GM19438 (cell line): ENCODE measurements around the gene G6PC3.
"Not testable (repeated sequence)": the region's sequence is repeated elsewhere in the genome, so short reads cannot be mapped to it uniquely, and the experiment has no call there.

Experiments
- ATAC-seq: cut with Tn5 transposase; IDR thresholded peaks from one replicate; pipeline ENCODE4 v1.9.1; 2021; ENCODE audit warnings: low read depth; ENCODE audit not compliant: unreplicated experiment

Gene G6PC3

DNA sequence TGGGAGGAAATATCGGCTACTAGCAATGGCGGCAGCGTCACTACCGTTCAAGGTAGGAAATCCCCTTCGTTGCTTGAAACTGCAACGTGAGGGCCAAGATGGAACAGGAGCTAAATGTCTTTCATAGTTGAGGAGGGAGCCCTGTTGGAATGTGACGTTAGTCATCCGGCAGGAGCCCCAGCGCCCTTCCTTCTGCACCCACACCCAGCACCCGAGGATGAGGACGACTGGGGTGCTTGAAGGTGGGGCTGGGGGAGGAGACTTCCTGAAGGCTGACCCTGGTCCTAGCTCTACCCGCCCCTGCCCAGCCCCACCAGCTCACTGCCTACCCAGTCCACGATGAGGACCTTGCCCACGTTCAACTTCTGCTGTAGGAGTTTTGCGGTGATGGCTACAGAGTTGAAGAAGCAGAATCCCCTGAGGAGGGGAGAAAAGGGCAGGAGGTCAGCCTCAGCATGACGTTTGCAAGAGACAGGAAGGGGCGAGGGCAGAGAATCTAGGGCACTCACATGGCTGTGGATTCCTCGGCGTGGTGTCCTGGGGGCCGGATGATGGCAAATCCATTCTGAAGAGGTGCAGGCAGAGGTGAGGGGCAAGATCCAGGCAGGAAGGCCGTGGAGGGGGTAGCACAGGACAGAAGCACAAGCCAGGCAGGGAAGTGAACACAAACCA, 11.9 kb downstream of the G6PC3 start:
- ATAC-seq: no peak

DNA sequence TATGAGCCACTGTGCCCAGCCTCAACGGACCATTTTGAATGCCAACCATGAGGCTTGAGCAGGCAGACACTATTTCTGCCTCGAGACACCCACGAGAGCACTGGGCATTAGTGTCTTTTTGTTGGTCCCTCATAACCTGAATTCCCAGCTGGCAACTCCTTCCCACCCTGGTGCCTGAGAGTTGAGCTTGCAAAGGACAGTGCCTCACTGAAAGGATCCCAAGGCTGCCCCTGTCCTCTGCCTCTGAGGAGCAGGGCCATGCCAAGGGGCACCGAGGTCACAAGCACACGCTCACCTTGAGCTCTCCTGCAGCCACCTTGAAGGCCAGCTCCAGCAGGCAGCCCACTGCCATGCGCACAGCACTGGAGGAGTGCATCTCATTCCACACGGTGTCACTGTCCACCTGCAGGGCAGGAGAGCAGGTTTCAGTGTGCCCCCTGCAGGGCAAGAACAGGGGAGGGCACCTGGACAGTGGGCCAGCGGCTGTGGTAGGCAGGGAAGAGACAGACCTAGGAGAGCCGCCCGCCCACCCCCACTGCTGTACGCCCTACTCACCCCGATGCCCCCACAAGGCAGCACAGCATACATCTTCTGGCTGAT, 12.8 kb downstream of the G6PC3 start:
- no peak for ATAC-seq

DNA sequence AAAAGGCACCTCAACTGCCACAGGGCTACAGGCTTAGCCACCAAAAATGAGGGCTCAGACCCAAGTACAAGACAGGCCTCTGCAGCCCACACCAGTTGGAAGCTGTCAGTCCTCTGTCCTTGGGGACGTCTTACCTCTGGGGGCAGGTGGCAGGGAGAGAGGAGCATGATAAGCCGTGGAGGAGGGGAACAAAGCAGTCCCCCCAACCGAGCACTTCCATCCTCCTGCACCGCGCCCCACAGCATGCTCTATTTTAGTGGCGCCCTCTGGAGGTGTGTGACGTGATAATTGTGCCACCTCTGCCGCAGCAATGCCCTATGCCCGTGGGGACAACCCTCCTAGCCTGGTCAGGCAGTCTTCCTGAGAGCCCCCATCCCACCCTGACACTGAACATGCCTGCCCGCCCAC, 13.6 kb downstream of the G6PC3 start:
- ATAC-seq: no peak

DNA sequence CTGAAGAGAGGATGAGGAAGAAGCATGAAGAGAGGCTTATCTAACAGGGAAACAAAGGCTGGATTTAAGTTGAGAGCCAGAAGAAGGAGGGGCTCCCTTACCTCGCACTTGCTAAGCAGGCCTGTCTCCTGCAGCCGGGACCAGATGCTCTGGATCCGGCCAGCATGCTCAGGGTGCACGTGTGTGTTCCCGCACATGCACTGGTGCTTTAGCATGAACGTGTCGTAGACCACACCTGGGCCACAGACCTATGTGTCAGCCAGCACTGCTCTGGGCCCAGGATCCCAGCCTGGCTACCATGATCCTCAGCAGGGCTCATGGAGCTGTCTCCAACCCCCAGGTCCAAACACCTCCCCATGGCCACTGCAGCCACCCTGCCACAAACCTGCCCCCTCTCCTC, 14.4 kb downstream of the G6PC3 start:
- no peak for ATAC-seq

DNA sequence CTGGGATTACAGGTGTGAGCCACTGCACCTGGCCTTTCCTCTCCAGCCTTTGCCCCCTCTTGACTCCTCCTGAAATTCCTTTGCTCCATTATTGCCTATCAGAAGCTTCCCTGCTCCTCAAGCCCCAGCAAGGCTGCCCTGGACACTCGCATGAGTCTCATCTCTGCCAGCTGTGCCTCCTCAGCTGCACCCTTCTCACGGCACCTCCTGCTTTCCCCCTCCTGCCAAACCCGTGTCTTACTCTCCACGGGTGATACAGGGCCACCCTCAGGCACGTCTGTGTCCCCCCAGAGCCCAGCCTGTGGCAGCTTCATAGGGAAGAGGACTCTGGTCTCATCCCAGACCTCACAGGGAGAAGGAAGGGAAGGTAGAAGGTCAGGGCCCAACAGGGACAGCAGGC, 15.4 kb downstream of the G6PC3 start:
- no peak for ATAC-seq

DNA sequence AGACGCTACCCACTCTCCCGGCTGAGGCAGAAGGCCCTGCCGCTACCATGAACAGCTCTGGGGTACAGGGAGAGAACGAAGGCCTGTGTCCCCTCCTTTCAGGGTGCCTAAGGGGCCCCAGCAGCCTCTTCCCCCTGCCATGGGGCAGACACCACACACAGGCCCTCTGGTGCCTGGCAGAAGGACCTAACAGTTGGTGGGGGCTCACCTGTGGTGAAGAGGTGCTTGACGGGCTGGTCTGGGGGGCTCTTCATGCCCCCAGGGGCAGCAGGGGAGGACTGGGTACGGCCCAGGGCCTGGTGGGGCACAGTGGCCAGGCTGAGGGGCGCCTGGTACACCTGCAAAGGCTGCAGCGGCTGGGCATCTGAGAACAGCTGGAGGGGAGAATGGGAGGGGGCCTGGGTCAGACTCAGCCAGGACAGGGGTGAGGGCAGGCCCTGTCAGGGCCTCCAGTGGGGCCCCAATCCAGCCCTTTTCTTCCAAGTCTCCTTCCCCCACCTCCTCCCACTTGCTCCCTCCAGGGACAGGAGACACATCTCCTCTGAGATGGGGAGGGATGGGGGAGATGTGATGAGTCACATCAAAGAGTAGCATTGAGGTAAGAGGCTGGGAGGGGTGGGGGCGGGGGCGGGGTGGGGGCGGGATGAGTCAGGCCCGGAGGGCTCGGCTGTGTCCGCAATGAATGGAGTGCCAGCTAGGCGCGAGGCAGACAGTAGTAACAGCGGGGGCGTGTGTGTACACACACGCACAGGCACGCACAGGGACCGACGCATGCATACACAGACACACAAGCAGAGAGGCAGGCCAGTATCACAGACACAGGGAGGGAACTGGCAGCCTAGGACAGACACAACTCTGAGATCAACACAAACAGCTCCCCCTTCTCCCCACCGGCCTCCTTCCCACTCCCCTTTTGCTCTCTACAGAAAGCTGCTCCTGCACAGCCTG, 16.1 kb downstream of the G6PC3 start:
- no peak for ATAC-seq

DNA sequence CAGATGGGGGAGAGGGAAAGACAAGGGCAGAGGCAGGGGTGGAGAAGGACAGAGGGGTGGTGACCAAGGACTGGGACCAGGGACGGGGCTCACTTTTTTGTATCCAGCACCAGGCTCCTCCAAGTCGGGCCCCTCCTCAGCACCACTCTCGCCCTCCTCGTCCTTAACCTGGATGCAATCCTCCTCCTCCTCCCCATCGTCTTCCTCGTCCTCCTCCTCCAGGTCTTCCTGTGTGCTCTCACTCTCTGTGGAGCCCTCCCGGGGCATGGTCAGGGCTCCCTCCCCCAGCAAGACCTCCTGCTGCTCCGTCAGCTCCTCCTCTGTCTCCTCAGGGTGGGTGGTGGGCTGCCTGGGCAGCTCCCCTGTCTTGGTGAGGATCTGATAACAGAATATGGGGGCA, 16.8 kb downstream of the G6PC3 start:
- no peak for ATAC-seq

DNA sequence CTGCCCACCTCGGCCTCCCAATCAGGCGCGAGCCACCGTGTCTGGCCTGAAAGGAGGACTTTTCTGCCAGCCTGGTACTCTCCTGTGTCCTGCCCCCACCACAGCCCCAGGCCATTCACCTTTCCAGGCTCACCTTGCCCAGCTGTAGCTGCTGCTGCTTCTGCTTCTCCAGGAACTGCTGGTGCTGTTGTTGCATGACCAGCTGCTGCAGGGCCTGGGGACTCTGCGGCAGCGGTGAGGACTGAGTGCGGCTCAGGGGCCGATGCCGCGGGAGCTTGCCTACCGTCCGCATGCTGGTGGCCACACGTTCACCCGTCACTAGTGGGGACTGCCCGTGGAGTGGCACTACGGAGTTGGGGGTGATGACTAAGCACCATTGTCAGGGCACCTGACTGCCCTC, 17.7 kb downstream of the G6PC3 start:
- no peak for ATAC-seq

DNA sequence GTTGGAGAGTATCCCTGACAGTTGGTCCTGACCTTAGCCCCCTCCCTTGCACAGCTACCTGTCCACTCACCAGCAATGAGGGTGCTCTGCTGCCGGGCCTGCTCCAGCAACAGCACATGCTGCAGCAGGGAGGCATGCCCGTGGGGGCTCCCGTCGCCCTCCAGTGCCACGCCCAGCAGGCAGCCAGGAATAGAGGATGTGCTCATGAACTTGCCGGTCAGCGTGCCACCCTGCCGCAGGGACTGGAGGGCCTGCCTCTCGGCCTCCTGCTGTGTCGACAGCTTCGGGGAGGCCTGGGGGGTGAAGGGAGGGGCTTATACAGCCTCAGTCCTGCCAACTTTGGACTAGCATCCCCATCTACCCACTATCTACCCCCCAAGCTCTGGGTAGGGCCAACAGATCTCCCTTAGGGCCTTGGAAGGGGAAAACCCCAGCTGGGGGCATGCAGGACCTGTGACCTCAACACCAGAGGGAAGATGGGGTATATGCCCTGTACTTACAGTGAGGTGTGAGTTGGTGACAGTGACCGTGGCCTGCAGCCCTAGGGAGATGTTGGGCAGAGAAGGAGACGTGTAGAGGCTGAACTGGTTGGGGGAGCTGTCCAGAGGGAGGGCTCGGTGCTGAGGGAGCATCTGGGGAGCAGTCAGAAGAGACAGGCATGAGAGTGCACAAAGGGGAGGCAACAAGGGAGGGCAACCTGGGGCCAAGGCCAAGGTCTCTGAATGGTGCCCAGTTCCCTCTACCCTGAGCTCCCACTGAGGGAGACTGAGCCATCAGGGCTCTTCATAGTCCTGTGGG, 20.9 kb downstream of the G6PC3 start:
- no peak for ATAC-seq

DNA sequence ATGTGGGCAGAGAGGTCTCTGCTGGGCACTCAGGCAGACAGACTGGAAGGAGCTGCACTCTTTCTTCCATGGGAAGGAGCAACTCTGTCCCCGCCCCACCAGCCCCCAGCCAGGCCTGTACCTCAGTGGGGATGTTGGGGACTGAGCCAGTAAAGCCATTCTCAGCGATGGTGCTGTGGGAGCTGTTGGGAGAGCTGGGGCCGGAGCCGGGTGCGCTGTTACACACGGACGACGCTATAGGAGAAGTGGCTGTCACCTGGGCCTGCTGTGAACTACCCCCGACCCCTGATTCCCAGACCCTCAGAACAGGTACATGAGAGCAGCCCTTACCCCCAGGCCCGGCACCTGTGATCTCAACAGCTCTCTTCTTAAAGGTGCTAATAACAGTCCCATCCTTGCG, 21.5 kb downstream of the G6PC3 start:
- no peak for ATAC-seq

DNA sequence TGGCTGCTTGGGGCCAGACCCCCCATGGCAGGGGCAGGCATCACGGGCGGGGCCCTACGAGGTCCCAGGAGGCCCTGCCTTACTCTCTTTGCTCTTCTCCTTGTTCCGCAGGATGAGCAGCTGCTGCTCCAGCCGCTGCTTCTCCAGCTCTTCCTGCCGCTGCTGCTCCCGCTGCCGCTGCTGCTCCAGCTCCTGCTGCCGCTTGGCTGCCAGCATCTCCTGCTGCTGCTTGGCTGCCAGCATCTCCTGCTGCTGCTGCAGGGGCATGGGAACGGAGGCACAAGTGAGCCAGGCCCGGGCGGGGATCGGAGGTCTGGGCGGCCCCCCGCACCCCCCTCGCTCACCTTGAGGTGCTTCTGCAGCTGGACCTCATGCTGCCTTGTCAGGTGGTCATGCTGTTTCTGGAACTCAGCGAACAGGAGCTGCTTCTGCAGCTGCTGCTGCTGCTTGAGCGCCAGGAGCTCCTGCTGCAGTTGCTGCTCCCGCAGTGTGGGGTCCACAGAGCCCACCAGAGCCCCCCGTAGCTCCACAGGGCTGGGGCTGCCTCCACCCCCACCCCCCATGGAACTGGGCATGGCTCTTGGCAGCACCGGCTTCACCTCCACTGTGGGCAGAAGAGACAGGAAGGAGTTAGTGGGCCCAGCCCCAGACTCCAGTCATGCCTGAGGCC, 22.8 kb downstream of the G6PC3 start:
- ATAC-seq: no peak

DNA sequence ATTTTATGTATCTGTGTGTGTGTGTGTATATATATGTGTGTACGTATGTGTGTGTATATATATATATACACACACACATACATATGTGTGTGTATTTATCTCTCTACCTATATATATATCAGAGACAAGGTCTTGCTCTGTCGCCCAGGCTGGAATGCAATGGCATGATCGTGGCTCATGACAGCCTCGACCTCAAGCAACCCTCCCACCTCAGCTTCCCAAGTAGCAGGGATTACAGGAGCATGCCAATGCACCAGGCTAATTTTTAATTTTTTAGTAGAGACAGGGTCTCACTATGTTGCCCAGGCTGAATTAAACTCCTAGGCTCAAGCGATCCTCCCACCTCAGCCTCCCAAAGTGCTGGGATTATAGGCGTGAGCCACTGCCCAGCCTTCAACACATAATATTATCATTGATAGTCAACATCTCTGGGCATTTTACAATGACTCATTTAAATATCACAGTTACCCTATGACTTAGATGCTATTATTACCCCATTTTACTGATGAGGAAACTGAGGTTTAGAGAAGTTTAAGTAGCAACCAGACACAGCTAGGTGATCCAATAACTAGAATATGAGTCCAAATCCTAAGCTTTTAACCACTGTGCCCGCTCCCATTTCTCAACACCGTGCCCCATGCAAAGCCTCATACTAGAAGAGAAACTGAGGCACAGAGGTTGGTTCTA, 24.3 kb downstream of the G6PC3 start:
- no peak for ATAC-seq

DNA sequence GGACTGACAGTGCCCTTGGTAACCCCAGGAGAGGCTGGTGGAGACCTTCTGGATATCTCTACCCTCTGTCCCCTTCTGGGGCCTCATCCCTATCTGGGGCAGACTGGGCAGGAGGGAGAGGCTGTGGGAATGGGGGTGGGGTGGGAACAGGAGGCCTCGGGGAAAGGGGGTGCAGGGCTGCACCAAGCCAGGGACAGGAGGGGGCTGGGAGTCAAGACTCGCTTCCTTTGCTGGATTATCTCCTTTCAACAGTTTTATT, 24.8 kb downstream of the G6PC3 start:
- no peak for ATAC-seq

DNA sequence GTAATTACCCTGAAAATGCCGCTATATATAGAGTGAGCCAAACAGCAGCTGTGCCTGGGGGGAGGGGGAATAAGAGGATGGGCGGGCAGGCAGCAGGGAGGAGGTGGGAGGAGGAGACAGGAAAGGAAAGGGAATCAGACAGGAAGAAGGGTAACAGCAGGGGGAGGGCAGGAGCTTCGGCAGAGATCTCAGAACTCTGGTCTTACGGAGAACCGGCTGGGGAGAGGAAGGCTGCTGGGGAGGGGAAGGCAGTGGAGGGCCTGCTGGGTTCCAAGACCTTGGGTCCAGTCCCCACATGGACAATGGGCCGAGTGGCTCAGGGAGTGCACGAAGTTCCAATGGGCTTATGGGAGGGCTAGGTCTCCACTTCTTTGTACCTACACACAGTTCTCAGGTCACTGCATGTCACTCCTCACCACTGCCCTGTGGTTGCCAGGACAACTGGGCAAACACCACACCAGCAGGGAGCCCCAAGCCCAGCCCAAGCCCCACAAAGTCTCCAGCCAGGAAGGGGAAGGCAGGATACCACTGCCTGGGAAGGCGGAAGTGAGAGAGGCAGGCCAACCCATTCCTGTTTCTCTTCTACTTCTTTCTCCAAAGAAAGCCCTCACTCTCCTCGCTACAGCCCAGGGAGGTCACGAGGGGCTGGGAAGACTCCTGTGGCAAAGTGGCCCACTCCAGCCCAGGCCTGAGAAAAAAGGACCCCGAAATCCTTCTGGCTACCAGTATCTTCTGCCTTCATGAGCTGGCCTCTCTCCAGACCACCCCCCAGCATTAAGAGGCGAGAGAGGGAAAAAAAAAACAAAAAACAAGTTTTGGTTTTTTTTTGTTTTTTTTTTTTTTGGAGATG, 25.3 kb downstream of the G6PC3 start:
- no peak for ATAC-seq

DNA sequence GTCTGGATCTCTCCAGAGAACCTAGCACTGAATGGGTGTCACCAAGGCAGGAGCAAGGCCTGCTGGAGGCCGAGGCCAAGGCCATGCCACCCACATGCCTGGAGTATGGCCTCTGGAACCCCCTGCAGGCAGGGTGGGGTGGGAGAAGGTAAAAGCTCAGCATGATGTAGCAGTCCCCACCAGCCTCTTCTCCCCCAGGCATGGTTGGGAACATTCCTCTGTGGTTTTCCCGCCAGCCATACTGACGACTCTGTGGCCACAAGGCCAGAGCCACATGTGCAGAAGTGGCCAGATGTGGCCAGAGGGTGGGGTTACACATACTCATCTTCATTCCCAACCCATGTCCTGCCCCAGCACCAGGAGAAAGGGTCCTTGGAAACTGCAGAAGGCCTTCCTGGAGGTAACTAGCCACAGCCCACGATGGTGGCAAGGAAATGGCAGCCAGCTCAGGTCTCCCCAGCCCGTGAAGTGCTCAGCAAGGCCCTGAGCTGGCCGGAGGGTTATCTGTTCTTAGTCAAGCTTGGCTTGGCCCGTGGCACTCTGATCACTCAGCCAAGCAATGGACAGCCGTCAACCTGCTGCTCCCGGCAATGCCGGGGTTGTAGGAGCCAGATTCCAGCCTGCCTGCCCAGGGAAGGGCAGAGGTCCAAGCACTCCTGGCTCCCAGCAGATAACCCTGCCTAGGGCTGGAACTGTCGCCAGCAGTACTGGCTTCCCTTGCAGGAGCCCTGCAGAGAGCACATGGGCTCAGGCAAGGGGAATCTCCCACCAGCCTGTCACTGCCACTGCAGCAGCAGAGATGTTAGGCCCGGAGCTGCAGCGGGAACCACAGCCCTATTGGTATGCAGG, 26.8 kb downstream of the G6PC3 start:
- no peak for ATAC-seq

DNA sequence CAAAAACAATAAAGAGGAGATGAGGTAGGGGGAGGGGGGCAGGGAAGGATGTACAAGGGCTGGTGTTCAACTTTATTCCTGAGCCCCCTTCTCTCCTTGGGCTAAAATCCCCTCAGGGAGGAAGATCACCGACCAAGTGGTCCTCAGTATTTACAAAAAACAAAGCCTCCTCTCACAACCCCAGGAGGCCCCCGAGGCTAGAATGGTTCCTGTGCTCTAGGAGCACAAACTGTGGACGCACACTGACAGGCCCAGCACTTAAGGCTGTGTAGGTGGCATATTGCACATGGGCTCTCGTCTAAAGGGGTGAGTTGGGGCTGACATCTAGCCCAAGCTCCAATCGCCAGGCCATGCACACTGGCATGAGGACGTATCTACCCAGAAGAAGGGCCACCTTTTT, 31.3 kb downstream of the G6PC3 start:
- not testable (repeated sequence) for ATAC-seq

DNA sequence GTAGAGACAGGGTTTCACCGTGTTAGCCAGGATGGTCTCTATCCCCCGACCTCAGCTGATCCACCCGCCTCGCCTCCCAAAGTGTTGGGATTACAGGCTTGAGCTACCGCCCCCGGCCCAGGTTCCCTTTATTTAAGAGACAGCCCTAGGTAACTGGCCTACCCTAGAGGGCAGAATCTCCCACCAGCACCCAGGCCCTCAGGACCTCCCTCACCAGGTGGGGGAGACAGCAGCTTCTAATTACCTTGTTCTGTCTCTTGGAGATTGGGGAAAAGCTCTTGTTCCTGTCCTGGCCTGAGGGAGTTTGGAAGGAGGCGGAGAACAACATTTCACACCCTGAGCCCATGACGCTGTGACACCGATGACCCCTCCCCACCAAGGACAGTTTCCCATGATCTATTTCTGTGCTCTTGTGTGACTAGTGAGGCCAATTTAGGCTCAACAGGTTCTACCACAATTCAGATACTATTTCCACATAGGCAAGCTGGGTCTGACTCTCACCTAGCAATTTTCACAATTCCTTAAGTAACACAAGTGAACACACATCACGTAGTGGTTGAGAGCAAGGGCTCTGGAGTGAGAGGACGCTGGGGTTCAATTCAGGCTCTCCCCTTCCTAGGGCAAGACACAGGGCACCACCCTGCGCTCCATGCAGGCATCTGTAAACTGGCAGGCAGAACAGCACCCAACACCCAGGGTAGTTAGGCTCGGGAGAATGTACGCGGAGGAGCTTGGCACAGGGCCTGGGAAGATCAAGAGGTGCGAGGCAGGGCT, 32.5 kb downstream of the G6PC3 start:
- ATAC-seq: no peak
